NCI-H748 treated with DMSO at 0.1 percent for 48 hours (cell line): ENCODE data around the gene KIFAP3.
"Not testable (repeated sequence)": the region's sequence is repeated elsewhere in the genome, so short reads cannot be mapped to it uniquely, and the experiment has no call there.

Source experiments
- DNase-seq: peaks from one replicate; lab custom pipeline; 2025; lab: John Stamatoyannopoulos, UW

The KIFAP3 gene

DNA sequence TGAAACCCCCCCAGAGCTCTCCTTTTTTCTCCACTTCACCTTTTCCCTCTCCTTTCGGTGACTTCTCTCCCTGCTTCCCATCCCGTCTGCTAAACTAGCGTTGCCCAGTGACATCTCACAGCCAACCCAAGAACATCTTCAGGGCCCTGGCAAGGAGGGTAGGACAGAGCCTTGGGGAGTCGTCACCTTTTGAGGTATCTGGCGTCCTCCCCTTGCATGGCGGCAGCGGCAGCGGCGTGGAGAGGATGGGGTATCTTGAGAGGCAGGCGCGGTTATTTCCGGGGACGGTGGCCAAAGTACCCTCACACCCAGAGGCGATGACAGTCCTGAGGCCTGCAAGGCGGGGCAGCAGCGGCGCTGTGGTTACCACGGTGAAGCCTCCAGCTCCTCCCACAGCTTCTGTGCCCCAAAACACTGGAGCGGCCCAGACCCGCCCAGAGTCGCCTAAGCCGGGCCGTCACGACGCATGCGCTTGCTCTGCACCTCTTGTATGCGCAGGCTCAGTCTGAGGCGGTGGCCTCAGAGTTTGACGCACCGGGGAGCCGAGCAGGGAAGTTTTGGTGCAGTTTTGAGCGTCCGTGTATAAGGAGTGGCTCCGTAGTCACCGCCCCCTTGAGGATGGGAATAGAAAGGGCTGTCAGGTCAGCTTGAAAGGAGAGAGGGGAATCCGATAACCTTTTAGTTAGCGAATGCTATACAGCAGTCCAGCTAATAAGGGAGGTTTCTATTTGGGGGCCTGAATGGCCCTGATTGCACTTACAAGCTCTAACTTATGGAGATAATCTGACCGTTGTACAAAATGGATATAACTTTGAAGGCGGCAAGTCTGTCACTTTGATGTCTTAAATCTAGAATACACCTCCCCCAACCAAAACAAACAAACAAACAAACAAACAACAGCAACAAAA, at the start of gene KIFAP3:
Gene KIFAP3 (minus strand): TSS at position 446 of the 908 bp plus-strand sequence. CDS start 228 bp downstream, at position 218.
- DNase-seq, result peak; percentile 81

DNA sequence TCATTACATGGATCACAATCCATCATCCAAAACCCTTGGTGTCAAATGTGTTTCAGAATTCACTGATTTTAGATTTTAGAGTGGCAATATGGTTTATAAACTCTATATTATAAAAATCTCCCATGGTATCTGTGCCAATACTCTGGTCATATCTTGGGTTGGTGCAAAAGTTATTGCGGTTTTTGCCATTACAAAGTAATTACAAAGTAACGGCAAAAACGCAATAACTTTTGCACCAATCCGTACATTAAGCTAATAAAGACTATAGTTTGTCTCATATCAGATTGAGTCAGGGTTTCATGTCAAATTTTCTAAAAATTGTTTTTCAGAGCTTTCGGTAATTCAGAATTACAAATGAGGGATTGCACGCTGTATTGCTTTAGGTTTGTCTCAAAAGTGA, 47.9 kb upstream of the KIFAP3 start:
- no peak for DNase-seq

GRCh38 chr1:170114906-170115305, 40.4 kb upstream of the KIFAP3 start:
- no peak for DNase-seq

DNA sequence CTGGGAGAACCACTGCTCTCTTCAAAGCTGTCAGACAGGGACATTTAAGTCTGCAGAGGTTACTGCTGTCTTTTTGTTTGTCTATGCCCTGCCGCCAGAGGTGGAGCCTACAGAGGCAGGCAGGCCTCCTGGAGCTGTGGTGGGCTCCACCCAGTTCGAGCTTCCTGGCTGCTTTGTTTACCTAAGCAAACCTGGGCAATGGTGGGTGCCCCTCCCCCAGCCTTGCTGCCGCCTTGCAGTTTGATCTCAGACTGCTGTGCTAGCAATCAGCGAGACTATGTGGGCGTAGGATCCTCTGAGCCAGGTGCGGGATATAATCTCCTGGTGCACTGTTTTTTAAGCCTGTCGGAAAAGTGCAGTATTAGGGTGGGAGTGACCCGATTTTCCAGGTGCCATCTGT, 38.6 kb upstream of the KIFAP3 start:
- not testable (repeated sequence) for DNase-seq

DNA sequence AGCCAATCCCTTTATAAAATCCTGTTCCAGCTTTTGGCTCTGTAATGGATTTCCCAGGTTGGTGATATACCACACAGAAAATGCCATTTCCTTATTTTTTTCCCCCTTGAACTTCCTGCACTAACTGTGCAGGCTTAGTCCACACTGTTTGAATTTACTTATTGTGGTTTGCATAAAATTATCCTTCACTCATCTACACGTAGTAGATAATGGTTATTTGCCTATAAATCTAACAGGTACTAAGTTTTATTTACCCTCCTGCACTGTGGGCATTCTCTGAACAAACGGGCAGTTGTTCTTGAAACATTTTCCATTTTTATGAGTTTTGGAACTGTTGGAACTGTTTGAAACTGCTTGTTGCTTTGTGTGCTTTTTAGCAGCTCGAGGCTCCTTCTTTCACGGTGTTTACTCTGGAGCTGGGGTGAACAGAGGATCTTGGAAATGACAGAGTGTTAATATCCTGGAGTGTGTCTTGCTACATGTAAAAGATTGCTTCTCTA, 23.0 kb upstream of the KIFAP3 start:
- no peak for DNase-seq

DNA sequence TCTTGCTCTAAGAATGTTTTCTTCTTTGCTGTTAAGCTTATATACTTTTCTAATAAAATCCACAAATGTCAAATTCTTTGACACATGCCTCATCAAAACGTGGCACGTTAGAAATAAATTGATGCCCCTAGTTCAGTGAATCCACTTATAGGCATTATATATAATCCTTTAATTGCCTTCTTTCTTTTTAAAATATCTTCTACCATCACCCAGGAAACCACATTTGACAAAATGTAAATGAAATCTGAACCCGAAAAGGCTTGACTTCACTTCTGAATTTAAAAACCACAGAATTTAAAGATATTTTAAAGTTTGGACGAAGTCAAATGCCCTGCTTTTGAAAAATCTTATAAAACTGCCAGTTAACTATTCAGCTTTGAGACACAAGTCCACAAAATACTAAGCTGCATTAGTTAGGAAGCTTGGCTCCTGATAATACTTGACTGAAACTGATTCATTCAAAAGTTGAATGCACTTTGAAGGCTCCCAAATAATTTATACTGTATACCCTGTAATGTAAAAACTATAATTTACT, 22.4 kb upstream of the KIFAP3 start:
- DNase-seq, result no peak

- no peak for DNase-seq
These were observed 21.7 kb upstream of the KIFAP3 start for GRCh38 chr1:170095976-170096748.

DNA sequence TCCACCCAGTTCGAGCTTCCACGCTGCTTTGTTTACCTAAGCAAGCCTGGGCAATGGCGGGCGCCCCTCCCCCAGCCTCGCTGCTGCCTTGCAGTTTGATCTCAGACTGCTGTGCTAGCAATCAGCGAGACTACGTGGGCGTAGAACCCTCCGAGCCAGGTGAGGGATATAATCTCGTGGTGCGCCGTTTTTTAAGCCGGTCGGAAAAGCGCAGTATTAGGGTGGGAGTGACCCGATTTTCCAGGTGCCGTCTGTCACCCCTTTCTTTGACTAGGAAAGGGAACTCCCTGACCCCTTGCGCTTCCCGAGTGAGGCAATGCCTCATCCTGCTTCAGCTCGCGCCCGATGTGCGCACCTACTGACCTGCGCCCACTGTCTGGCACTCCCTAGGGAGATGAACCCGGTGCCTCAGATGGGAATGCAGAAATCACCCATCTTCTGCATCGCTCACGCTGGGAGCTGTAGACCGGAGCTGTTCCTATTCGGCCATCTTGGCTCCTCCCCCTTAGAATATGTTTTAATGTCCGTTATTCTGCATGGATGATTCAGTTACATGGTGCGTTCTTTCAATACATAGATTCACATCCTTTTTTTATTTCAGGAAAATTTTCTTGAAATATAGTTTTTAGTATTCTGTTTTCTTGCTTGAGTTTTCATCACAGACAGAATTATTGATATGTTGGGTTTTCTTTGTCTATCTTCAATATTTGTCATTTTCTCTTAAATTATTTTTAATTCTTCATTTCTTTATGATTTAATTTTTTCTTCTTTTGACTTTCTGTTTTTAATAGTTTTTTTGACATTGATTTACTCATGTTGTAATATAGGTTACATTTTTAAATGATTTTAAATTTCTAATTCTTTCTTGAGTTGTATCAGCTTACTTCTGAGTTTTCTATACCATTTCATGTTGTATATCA, 20.5 kb upstream of the KIFAP3 start:
- peak; percentile 2 for DNase-seq

- DNase-seq, result no peak
These were observed 12.0 kb upstream of the KIFAP3 start for GRCh38 chr1:170086399-170087032.

DNA sequence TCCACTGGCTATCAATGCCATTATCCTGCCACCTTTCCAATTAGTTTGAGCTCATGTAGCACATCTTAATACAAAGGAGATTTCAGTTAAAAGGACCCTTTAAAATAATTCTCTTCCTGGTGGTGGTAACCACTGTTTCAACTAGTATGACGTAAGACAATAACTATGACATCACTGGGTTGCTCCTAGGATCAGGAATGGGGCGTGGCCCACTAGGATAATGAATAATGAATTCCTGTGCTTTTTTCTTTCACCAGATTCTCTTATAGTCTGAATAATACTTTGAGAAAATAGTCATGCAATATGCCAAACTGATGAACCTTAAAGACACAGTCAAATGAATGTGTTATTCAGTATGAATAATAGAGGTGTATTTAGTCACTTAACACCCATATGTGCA, 10.6 kb upstream of the KIFAP3 start:
- no peak for DNase-seq

DNA sequence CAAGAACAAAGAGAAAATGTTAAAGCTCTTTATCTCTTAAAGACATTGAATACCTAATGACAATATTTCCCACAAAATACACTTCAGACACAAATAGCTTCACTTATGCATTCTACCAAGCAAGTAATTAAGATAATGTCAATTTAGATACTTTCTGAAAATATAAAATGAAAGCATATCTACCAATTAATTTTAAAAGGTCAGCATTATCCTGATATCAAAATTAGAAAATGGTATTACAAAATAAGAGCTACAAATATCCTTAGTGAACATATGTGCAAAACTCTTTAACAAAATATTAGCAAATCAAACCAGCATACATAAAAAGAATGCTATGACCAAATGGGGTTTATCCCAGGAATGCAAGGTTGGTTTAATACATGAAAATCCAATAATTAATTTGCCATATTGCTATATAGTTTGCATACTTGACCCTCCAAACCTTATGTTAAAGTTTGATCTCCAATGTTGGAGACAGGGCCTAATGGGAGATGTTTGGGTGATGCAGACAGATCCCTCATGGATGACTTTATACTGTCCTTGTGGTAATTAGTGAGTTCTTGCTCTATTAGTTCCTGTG, 4.2 kb upstream of the KIFAP3 start:
- DNase-seq, result no peak

DNA sequence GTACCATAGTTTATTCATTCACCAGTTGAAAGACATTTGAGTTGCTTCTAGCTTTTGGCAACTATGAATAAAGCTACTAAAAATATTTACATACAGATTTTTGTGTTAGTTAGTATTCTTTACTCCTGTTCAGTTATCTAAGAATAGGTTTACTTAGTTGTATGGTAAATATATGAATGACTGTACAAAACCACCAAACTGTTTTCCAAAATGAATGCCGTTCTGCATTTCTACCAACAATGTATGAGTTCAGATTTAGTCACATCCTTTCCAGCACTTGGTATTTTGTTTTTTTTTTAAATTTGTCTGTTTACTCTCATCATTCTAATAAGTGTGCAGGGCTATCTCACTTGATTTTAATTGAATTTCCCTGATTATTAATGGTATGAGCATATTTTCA, 3.4 kb upstream of the KIFAP3 start:
- no peak for DNase-seq

GRCh38 chr1:170076952-170077351, 2.5 kb upstream of the KIFAP3 start:
- not testable (repeated sequence) for DNase-seq

DNA sequence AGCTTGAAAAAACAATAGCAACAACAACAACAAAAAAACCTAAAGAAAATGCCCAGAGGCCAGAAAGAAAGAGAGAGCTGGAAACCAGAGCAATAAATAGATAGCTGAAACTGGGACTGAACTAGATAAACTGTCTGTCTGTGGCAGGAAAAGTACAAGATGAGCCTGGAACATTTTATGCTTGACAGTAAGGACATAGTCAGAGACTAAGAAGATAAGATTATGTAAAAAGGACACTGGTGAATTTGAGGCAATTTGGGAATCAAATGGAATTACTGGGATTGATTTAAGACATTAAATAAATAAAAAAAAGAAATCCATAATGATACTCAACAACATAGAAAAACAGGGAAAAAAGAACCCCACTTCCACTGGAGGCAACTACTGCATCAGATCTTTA, 1.7 kb upstream of the KIFAP3 start:
- no peak for DNase-seq

GRCh38 chr1:170075186-170075585, 691 bp upstream of the KIFAP3 start:
- no peak for DNase-seq

DNA sequence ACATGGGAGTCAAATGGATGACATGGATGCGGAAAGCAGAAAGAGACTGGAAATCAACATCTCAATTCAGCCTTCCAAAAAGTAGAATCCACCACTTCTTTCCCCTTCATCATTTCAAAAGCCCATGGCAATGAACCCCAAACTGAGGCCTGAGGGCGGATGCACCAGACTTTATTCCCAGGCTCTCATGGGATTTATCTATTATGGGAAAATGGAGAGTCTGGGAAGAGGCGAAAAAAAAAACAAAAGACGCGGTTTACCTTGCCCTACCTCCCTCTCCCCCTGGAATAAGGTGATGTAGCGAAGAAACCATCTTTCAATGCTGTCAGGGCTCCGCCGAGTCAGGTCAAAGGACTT, 624 bp downstream of the KIFAP3 start:
- no peak for DNase-seq

- no peak for DNase-seq
These were observed 3.1 kb downstream of the KIFAP3 start for GRCh38 chr1:170071378-170071777.

- no peak for DNase-seq
These were observed 5.6 kb downstream of the KIFAP3 start for GRCh38 chr1:170068923-170069322.

DNA sequence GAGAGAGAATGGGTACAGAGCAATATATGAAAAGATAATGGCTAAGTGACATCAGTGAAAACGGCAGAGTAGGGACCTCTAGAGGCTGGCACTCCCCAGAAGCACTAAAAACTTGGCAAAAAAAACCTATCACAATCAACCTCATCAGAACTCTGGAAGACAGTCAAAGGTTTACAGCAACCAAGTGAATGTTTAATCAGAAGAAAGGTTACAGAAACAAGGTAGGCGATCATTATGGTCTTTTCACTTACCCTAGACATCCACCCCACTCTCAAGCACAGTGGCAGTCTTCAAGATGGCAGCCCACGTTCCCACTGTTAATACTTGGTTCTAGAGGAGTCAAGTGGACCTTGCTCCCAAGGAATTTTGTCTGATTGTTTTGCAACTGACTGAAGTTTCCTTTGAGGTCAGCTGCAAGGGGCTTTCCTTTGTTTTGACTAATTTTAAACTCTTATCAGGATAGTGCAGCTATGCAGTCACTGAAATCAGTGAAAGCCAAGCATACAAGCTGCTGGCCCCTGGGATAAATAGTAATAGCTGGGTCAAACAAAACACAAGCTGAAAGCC, 7.2 kb downstream of the KIFAP3 start:
- no peak for DNase-seq

- DNase-seq, result no peak
These were observed 9.7 kb downstream of the KIFAP3 start for GRCh38 chr1:170064821-170065220.
